GM12801 (cell line): ENCODE results near the gene YOD1.

Experiments used
- CTCF ChIP-seq: IDR thresholded peaks from one replicate; pipeline ENCODE4 v1.5.1; 2011; ENCODE audit warnings: control low read depth; ENCODE audit not compliant: insufficient read length; ENCODE audit errors: extremely low read depth

Gene YOD1

GRCh38 chr1:207060596-207060995 lies 9.6 kb upstream of the YOD1 start:
- TF ChIP-seq CTCF, result no peak

GRCh38 chr1:207059881-207060280 lies 8.9 kb upstream of the YOD1 start:
- TF ChIP-seq CTCF, result no peak

- no peak for TF ChIP-seq CTCF
Observed at GRCh38 chr1:207058878-207059867, 8.2 kb upstream of the YOD1 start.

GRCh38 chr1:207058252-207058651 lies 7.2 kb upstream of the YOD1 start:
- no peak for TF ChIP-seq CTCF

- TF ChIP-seq CTCF, result no peak
Observed at GRCh38 chr1:207056673-207057072, 5.7 kb upstream of the YOD1 start.

GRCh38 chr1:207055386-207056001 lies 4.5 kb upstream of the YOD1 start:
- TF ChIP-seq CTCF, result no peak

- no peak for TF ChIP-seq CTCF
Observed at GRCh38 chr1:207054491-207054890, 3.5 kb upstream of the YOD1 start.
